GM12872 (cell line): Measurements from ENCODE around the gene NTRK2.
A peak's percentile ranks its signal among the peaks of the same experiment; 100 is the strongest.

Experiments used
- TF ChIP-seq, protein P1 (sequence below): IDR thresholded peaks from 3 replicates; pipeline ENCODE4 v1.5.1; 2011; ENCODE audit warnings: low read depth, mild to moderate bottlenecking, low read length, moderate library complexity; ENCODE audit not compliant: insufficient read depth

The NTRK2 gene

DNA sequence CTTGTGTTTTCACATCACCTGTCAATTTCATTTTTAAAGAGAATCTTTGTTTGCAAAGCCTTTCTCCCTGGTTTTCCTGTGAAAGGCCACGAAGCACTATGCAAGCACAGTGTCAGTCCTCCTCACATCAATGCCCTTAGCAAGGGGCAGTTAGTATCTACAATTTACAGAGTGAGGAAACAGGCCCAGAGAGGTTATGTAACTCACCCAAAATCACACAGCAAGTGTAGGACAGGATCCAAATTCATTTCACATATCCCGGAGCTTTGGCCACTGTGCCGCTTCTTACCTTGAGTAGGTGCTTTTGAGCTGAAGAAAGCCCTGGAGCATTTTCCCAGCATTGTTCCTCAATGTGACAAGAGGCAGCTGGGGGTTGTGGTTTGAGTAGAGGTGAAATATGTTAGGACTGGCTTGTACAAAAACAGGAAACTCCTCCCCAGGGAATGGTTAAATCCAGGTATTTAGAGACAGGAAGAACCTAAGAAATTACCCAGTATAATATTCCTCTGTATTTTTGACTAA is 283.8 kb downstream of the NTRK2 start:
- TF ChIP-seq, protein P1, sequence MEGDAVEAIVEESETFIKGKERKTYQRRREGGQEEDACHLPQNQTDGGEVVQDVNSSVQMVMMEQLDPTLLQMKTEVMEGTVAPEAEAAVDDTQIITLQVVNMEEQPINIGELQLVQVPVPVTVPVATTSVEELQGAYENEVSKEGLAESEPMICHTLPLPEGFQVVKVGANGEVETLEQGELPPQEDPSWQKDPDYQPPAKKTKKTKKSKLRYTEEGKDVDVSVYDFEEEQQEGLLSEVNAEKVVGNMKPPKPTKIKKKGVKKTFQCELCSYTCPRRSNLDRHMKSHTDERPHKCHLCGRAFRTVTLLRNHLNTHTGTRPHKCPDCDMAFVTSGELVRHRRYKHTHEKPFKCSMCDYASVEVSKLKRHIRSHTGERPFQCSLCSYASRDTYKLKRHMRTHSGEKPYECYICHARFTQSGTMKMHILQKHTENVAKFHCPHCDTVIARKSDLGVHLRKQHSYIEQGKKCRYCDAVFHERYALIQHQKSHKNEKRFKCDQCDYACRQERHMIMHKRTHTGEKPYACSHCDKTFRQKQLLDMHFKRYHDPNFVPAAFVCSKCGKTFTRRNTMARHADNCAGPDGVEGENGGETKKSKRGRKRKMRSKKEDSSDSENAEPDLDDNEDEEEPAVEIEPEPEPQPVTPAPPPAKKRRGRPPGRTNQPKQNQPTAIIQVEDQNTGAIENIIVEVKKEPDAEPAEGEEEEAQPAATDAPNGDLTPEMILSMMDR, result no peak

DNA sequence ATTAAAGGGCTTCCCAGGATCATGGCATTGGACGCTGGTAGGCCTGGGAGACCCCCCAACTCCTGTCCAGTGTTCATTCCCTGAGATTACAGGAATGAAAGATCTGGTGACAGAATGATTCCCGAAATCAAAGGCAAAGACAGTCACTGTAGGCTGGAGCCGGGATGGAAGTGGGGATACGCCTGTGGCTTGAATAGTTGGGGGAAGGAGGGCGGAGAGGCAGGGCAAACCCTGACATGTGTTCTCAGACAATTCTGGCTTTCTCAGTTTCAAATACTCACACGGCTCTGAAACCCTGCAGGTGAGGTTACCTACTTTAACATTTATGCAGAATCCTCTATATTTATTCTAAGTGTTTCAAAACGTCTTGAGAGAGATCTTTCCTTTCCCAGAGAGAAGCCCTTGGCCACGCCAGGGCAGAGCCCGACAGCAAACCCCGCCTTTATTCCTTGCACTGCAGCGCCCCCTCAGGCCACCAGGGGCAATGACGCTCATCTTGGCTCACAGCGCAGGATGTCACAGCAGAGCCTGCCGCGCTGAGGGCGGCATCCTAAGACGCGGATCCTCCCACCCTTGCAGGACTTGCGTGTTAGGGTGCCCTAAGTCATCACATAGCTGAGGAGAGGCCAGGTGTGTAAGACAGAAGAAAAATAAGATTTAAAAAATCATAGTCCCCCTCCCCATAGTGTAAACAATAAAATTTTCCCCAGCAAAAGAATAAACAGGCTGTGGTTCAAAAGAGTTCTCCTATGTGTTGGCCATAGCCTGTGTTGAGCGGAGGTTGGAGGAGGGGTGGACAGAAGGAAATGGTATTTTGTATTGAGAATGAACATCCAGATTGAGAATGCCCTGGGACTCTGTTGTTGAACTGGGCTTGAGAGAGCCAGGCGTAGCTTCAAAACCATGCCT is 284.5 kb downstream of the NTRK2 start:
- TF ChIP-seq, protein P1, result peak; percentile 93

DNA sequence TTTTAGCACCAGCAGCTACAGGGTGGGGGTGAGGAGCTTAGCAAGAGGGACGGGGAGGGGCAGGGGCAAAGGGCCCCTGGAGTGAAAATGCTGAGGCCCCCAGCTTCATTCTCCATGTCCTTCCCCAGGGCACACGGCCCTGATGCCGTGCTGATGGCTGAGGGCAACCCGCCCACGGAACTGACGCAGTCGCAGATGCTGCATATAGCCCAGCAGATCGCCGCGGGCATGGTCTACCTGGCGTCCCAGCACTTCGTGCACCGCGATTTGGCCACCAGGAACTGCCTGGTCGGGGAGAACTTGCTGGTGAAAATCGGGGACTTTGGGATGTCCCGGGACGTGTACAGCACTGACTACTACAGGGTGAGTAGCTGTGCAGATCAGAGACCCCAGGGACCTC is 285.6 kb downstream of the NTRK2 start:
- TF ChIP-seq, protein P1, result no peak

DNA sequence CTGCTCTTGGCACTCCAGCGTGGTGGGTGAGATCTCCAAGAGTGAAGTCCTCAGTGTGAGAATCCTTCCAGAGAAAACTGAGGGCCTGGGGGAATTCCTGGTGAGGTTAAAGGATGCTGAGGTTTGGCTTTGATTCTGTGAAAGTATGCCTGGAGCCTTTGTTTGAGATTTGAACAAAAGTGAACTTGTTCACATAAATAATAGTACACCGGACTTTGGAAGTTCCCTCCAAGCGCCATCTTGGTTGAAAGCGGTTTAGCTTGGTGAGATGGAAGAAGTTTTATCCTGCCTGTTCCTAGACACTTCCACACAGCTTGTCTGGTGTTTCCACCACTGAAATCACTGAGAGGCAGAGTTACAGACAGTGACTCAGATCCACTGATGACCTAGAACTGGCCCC is 286.4 kb downstream of the NTRK2 start:
- TF ChIP-seq, protein P1, result no peak

DNA sequence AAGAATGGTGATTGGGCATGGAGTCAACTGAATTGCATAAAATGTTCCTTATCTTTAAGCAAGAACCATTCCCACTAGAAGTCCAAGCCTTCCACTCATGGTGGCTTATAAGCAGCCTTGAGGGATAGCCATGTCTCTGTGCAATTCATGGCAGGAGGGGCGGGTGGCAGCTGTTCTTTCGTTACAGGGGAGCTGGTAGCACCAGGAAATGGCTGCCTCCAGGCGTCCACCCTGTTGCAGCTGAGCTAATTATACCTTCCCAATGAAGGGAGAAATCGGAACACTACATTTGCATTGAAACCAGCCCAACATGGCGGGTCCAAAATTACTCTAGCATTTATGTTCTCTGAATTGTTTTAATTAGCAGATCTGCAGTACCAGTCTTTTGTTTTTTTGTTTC is 289.8 kb downstream of the NTRK2 start:
- TF ChIP-seq, protein P1, result no peak

DNA sequence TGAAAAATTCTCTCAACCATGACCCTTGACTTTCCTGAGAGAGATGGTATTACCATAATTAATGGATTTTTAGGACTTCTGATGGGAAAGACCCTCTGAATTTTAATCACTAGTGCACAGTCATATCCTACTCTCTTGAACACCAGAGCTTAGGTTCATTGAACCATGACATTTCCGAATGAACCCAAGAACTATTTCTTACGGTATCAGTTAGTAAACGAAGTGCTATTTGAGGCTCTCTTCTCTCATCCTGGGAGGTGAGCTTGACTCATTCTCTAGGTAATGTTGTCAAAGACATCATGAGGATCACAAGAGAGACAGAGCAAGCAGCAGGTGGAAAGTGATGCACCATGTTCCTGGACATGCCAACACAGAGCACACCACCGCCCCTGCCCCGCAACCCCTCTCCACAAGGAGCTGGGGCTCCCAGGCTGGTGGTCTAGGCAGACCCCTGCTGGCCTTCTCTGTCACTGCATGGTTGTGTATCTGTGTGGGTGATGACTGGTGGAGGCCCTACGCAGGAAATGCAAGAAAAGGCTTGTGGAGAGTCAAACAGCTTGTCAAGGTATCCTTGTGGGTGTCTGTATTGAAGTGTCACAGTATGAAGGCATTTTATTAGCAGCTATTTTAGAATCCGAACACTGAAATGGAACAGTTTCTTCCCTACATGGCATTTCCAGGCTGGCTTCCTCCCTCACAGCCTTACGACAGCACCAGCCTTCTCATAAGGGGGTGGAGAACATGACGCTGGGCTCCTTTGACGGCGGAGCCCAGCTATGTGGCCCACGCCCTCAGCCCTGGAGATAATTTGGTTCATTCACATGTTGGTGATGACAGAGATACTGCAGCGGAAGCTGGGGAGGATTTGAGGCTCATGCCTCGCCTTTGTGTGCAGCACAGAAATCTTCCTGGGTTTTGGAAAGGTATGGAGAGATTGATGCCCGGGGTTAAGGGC is 297.6 kb downstream of the NTRK2 start:
- TF ChIP-seq, protein P1, result peak; percentile 48

DNA sequence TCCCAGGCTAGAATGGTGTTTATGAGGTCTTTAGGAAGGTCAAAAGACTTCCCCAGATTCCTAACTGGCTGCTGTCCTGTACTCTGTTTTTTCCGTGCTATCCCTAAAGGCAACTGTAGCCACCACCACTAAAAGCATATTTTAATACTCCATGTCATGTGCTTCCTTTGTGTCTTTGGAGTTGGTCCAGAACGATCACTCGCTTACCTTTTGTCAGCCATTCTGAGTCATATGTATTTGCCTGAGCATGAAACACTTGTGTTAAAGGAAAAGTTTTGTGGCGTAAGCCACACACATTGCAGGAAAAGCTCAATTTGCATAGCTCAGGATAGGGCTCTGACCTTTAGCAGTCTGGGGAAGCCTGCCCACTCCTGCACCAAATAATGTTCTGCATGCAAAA is 299.6 kb downstream of the NTRK2 start:
- TF ChIP-seq, protein P1, result no peak
